ENCODE data around the gene SPDYE17.
"Not testable (repeated sequence)": the region's sequence is repeated elsewhere in the genome, so short reads cannot be mapped to it uniquely, and the experiment has no call there.

The SPDYE17 gene

GRCh38 chr7:76998764-76999450 is 33.3 kb downstream of the SPDYE17 start:
- DNase-seq (ENCODE audit: low spot score), result peak; percentile 22

- no peak for DNase-seq (ENCODE audit: low spot score)
These were observed 33.9 kb downstream of the SPDYE17 start for GRCh38 chr7:76998285-76998589.

GRCh38 chr7:76997381-76998284 is 34.5 kb downstream of the SPDYE17 start:
- peak; percentile 28 for DNase-seq (ENCODE audit: low spot score)

- DNase-seq (ENCODE audit: low spot score), result not testable (repeated sequence)
These were observed 35.2 kb downstream of the SPDYE17 start for GRCh38 chr7:76996932-76997331.

- DNase-seq (ENCODE audit: low spot score), result not testable (repeated sequence)
These were observed 37.9 kb downstream of the SPDYE17 start for GRCh38 chr7:76994286-76994685.

- not testable (repeated sequence) for DNase-seq (ENCODE audit: low spot score)
These were observed 38.3 kb downstream of the SPDYE17 start for GRCh38 chr7:76993831-76994230.

GRCh38 chr7:76992871-76993270 is 39.3 kb downstream of the SPDYE17 start:
- DNase-seq (ENCODE audit: low spot score), result not testable (repeated sequence)

- not testable (repeated sequence) for DNase-seq (ENCODE audit: low spot score)
These were observed 40.0 kb downstream of the SPDYE17 start for GRCh38 chr7:76992204-76992603.

- not testable (repeated sequence) for DNase-seq (ENCODE audit: low spot score)
These were observed 42.0 kb downstream of the SPDYE17 start for GRCh38 chr7:76990202-76990601.

- not testable (repeated sequence) for DNase-seq (ENCODE audit: low spot score)
These were observed 46.0 kb downstream of the SPDYE17 start for GRCh38 chr7:76985924-76986717.

- DNase-seq (ENCODE audit: low spot score), result not testable (repeated sequence)
These were observed 47.4 kb downstream of the SPDYE17 start for GRCh38 chr7:76984784-76985136.

GRCh38 chr7:76983937-76984783 is 48.0 kb downstream of the SPDYE17 start:
- DNase-seq (ENCODE audit: low spot score), result not testable (repeated sequence)

- not testable (repeated sequence) for DNase-seq (ENCODE audit: low spot score)
These were observed 48.8 kb downstream of the SPDYE17 start for GRCh38 chr7:76983333-76983732.

GRCh38 chr7:76982501-76982900 is 49.7 kb downstream of the SPDYE17 start:
- not testable (repeated sequence) for DNase-seq (ENCODE audit: low spot score)

- not testable (repeated sequence) for DNase-seq (ENCODE audit: low spot score)
These were observed 50.8 kb downstream of the SPDYE17 start for GRCh38 chr7:76981187-76981970.

GRCh38 chr7:76980576-76980975 is 51.6 kb downstream of the SPDYE17 start:
- DNase-seq (ENCODE audit: low spot score), result not testable (repeated sequence)

GRCh38 chr7:76977761-76978367 is 54.3 kb downstream of the SPDYE17 start:
- not testable (repeated sequence) for DNase-seq (ENCODE audit: low spot score)

GRCh38 chr7:76974793-76975579 is 57.2 kb downstream of the SPDYE17 start:
- DNase-seq (ENCODE audit: low spot score), result not testable (repeated sequence)

- not testable (repeated sequence) for DNase-seq (ENCODE audit: low spot score)
These were observed 57.8 kb downstream of the SPDYE17 start for GRCh38 chr7:76974336-76974735.

Measured in AG08396 (cell line).